ENCODE results near the gene CECR2. TPM values are rescaled to one million over a fixed set of nuclear protein-coding genes. Genes with fewer than 3 reads are reported as not detected.

Gene CECR2
- total RNA-seq, 2 experiments from 2014 or later, result not detected

DNA sequence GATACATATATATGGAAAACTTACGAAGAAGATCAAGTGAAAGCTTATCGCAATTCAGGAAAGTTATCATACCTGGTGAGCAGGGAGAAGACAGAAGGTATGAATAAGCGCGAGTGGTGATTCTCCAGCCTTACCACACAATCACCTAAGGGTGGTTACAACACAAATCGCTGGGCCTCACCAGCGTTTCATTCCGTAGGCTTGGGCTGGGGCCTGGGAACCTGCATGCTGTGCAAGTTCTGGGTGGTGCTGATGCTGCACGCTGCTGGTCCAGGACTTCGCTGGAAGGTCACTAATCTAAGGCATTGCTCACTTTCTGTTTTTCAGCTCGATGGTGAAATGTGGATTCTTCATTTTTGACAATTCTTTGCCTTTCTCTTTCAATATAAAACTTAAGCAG lies 117.5 kb downstream of the CECR2 start:
- H3K4me1 Mint-ChIP-seq (ENCODE audit: low read depth), result no peaks in the 10 kb centered on the region
- no peak overlapping the region for H3K4me3 ChIP-seq (ENCODE audit: low read length)
- no peaks in the 10 kb centered on the region for H3K27me3 ChIP-seq (ENCODE audit: control insufficient read depth in 1 of 2, insufficient read depth in 2 of 2, low read length in 2 of 2)
- no peaks in the 10 kb centered on the region for H3K9me3 ChIP-seq (ENCODE audit: control insufficient read depth in 1 of 2, insufficient read depth in 1 of 2, low read length in 2 of 2)
- ATAC-seq (ENCODE audit: poor library complexity) (no peak), DNase-seq (no peak)
- H3K9me3 Mint-ChIP-seq, result no peaks in the 10 kb centered on the region
- H3K36me3 ChIP-seq (ENCODE audit: insufficient read depth, low read length), result no peaks in the 10 kb centered on the region
- TF ChIP-seq, protein P1, sequence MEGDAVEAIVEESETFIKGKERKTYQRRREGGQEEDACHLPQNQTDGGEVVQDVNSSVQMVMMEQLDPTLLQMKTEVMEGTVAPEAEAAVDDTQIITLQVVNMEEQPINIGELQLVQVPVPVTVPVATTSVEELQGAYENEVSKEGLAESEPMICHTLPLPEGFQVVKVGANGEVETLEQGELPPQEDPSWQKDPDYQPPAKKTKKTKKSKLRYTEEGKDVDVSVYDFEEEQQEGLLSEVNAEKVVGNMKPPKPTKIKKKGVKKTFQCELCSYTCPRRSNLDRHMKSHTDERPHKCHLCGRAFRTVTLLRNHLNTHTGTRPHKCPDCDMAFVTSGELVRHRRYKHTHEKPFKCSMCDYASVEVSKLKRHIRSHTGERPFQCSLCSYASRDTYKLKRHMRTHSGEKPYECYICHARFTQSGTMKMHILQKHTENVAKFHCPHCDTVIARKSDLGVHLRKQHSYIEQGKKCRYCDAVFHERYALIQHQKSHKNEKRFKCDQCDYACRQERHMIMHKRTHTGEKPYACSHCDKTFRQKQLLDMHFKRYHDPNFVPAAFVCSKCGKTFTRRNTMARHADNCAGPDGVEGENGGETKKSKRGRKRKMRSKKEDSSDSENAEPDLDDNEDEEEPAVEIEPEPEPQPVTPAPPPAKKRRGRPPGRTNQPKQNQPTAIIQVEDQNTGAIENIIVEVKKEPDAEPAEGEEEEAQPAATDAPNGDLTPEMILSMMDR (IDR thresholded peaks at IDR 0.05), result no peak
- intact Hi-C loops (cut with DNase I, micrococcal nuclease), result no loop called here
- POLR2A ChIA-PET, result no interaction called here
- no peak overlapping the region for H3K27ac ChIP-seq (ENCODE audit: low read depth in 1 of 2, low read length in 2 of 2)
- H3K4me1 ChIP-seq (ENCODE audit: insufficient read depth, low read length), result no peaks in the 10 kb centered on the region
- no peaks in the 10 kb centered on the region for H3K36me3 Mint-ChIP-seq (ENCODE audit: low read depth)
- CTCF ChIA-PET, result no interaction called here
- H3K27ac Mint-ChIP-seq, result no peak overlapping the region
- no peaks in the 10 kb centered on the region for H3K27me3 Mint-ChIP-seq
- H3K4me3 Mint-ChIP-seq, result no peak overlapping the region

DNA sequence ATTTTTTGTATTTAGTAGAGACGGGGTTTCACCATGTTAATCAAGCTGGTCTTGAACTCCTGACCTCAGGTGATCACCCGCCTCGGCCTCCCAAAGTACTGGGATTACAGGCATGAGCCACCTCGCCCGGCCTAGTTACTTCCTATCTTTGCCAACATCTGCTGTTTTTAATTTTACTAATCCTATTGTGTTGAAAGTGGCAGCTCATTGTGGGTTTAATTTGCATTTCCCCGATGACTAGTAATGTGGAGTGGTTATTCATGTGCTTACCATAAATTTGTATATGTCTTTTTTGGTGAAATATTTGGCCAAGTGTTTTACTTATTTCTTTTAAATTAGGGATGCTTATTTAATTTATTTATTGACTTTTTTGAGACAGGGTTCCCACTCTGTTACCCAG lies 119.8 kb downstream of the CECR2 start:
- Histone ChIP-seq H3K9me3 (ENCODE audit: control insufficient read depth in 1 of 2, insufficient read depth in 1 of 2, low read length in 2 of 2) (no peaks in the 10 kb centered on the region), H3K36me3 (ENCODE audit: insufficient read depth, low read length) (no peaks in the 10 kb centered on the region), H3K27ac (ENCODE audit: low read depth in 1 of 2, low read length in 2 of 2) (no peak overlapping the region), H3K4me1 (ENCODE audit: insufficient read depth, low read length) (no peaks in the 10 kb centered on the region), H3K4me3 (ENCODE audit: low read length) (no peak overlapping the region), H3K27me3 (ENCODE audit: control insufficient read depth in 1 of 2, insufficient read depth in 2 of 2, low read length in 2 of 2) (no peaks in the 10 kb centered on the region)
- H3K9me3 Mint-ChIP-seq, result no peaks in the 10 kb centered on the region
- H3K36me3 Mint-ChIP-seq (ENCODE audit: low read depth), result no peaks in the 10 kb centered on the region
- ATAC-seq (ENCODE audit: poor library complexity) (no peak), DNase-seq (no peak)
- H3K4me3 Mint-ChIP-seq, result no peak overlapping the region
- no peaks in the 10 kb centered on the region for H3K27me3 Mint-ChIP-seq
- TF ChIP-seq, protein P1 (IDR thresholded peaks at IDR 0.05), result no peak
- no peak overlapping the region for H3K27ac Mint-ChIP-seq
- CTCF ChIA-PET, result no interaction called here
- POLR2A ChIA-PET, result no interaction called here
- H3K4me1 Mint-ChIP-seq (ENCODE audit: low read depth), result no peaks in the 10 kb centered on the region
- intact Hi-C loops (cut with DNase I, micrococcal nuclease), result no loop called here

DNA sequence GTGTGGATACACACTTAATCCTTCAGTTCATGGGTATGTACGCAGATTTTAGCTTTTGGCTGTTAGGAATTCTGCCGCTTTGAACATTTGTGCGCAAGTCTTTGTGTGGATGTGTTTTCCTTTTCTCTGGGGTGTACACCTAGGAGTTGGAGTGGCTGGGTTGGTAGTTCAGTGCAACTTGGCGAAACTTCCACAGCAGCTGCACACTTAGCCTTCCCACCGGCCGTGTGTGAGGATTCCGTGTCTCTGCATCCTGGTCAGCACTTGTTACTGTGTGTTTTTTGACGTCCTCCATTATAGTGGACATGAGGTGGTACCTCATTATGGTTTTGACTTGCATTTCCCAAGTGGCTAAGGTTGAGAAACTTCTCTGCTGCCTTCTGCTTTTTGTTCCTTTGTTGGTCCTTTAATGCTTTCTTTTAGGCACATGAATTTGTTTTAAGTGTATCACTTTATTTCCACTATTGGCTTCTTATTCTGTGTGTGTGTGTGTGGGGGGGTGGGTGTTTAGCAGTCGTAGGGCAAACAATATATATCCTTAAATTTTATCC lies 121.9 kb downstream of the CECR2 start:
- no peak overlapping the region for H3K27ac ChIP-seq (ENCODE audit: low read depth in 1 of 2, low read length in 2 of 2)
- POLR2A ChIA-PET, result no interaction called here
- DNase-seq, result no peak

More for the DNA sequence above, 121.9 kb downstream of the CECR2 start:
- Histone ChIP-seq H3K9me3 (ENCODE audit: control insufficient read depth in 1 of 2, insufficient read depth in 1 of 2, low read length in 2 of 2) (no peaks in the 10 kb centered on the region), H3K27me3 (ENCODE audit: control insufficient read depth in 1 of 2, insufficient read depth in 2 of 2, low read length in 2 of 2) (no peaks in the 10 kb centered on the region), H3K4me1 (ENCODE audit: insufficient read depth, low read length) (no peaks in the 10 kb centered on the region), H3K36me3 (ENCODE audit: insufficient read depth, low read length) (no peaks in the 10 kb centered on the region), H3K4me3 (ENCODE audit: low read length) (no peak overlapping the region)
- intact Hi-C loops (cut with DNase I, micrococcal nuclease), result no loop called here
- H3K4me3 Mint-ChIP-seq, result no peak overlapping the region
- H3K27ac Mint-ChIP-seq, result no peak overlapping the region
- ATAC-seq (ENCODE audit: poor library complexity), result no peak
- H3K9me3 Mint-ChIP-seq, result no peaks in the 10 kb centered on the region
- H3K4me1 Mint-ChIP-seq (ENCODE audit: low read depth), result no peaks in the 10 kb centered on the region
- no peaks in the 10 kb centered on the region for H3K27me3 Mint-ChIP-seq
- H3K36me3 Mint-ChIP-seq (ENCODE audit: low read depth), result no peaks in the 10 kb centered on the region
- TF ChIP-seq, protein P1 (IDR thresholded peaks at IDR 0.05), result no peak
- CTCF ChIA-PET, result interaction anchor here (1.0 to 1.7 kb wide), 2 partner anchors 10 to 416 kb away, joined by 3 to 4 read pairs; no protein-coding TSS in a partner anchor

All from CD4-positive, alpha-beta T cell (primary cell).